ENCODE data around the gene IQCE.

The IQCE gene, protein sequence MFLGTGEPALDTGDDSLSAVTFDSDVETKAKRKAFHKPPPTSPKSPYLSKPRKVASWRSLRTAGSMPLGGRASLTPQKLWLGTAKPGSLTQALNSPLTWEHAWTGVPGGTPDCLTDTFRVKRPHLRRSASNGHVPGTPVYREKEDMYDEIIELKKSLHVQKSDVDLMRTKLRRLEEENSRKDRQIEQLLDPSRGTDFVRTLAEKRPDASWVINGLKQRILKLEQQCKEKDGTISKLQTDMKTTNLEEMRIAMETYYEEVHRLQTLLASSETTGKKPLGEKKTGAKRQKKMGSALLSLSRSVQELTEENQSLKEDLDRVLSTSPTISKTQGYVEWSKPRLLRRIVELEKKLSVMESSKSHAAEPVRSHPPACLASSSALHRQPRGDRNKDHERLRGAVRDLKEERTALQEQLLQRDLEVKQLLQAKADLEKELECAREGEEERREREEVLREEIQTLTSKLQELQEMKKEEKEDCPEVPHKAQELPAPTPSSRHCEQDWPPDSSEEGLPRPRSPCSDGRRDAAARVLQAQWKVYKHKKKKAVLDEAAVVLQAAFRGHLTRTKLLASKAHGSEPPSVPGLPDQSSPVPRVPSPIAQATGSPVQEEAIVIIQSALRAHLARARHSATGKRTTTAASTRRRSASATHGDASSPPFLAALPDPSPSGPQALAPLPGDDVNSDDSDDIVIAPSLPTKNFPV

DNA sequence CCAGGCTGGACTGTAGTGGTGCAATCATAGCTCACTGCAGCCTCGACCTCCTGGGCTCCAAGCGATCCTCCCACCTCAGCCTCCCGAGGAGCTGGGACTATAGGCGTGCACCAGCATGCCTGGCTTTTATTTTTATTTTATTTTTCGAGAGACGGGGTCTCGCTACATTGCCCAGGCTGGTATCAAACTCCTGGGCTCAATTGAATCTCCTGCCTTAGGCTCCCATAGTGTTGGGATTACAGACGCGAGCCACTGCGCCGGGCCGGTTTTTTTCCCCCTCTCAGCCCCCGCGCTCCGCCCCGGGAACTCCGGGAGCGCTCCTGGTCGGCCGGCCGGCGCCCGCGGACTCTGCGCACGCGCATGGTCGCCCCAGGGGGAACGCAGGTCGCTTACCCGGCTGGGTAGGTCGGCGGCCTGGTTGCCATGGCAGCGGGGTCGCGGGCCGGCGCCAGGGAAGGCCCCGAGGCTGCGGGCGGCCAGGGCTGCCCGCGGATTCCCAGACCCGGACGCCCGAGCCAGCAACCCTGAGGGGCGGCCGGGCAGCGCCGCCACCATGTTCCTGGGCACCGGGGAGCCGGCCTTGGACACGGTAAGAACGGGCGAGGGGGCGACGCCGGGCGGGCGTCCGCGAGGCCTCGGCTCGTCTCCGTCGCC is at the start of gene IQCE:
IQCE (plus strand) TSS at position 351 of the 654 bp plus-strand sequence; CDS start at position 554, 203 bp downstream.
- DNase-seq: peak; percentile 71 to 78

DNA sequence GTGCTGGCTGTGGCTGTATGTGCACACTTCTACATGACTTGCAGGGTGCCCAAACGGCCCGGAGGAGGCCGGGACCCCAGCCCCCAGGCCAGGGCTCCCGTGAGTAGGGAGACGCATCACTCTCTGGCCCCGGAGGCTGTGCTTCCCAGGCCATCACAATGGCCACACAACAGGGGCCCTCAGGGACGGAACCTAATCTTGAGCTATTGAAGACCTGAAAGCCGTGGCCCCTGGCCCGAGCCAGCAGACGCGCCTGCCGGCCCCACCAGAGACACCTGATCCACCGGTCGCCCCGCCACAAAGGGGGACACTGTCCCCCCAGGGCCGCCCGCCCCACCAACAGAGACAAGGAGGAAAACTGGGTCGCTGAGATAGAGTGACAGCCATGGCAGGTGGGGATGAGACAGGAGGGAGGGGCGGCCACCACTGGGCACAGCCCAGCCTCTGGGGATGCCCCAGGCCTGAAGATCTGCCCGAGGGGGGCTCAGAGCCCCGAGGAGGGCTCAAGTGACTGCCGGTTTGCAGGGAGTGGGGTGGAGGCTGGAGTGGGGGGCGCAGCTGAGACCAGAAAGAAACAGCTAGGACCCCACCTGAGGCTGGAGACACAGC is 49.4 kb upstream of the IQCE start:
- DNase-seq: no peak

DNA sequence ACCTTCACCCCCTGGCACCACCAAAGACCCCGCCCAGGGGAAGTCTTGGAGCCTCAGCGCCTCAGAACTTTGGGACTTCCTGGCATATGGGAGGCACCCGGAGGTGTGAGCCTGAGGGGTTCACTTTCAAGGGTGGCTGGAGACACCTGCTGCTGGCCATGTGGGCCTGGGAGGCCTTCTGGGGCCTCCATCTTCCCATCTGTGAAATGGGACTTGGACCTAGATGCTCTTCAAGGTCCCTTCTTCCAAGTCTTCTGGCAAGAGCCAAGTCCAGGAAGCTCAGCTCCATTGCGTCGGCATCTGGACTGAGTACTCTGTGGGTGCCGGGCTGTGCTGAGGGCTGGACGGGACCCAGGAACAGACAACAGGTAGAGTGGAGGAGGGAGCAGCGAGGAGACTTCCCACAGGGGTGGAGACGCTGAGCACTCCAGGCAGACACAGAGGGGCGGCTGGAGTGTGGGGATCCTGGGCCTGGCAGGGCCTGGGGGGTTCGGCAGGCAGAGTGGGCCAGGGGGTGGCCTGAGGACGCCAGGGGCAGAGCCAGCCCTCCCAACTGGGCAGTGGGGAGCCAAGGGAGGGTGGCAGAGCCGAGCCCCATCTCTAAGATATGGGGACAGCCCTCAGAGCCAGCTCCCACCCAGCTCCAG is 48.5 kb upstream of the IQCE start:
- DNase-seq: no peak

DNA sequence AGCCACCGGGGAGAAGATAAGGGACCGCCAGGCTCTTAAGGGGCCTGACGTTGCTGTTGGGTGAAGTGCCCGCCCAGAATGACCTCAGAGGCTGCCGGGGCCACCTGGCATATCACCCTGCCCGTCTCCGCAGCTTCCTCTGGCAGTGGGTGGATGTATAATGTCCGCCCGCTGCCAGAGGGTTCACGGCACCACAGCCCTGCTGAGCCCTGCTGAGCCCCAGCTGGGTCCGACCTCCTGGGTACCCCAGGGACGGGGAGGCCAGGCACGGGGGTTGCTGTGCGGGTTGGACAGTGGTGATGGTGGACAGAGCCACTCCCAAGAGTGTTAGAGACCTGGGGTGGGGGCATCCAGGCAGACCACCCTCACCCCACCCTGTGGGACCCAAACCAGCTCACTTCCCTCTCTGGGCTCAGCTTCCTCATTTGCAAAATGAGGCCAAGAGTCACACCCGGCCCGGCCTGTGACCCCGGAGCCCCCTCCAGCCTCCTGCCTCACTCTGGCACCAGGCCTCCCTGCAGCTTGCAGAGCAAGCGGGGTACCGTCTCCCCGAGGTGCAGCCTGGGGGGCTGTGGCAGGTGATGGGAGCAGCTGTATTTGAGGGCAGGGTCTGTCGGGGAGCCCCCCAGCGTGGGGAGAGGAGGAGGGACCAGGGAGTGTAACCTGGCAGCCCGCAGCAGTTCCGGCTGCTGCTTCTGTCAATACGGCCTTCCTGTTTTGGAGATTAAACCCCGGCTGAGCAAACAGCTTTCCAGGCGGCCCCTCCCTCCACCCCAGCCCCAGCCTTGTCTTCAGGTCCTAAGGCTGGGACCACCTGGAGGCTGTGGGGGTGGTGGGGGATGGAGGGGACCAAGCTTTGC is 47.6 kb upstream of the IQCE start:
- DNase-seq: peak in 1 of 2 experiments; percentile 22

DNA sequence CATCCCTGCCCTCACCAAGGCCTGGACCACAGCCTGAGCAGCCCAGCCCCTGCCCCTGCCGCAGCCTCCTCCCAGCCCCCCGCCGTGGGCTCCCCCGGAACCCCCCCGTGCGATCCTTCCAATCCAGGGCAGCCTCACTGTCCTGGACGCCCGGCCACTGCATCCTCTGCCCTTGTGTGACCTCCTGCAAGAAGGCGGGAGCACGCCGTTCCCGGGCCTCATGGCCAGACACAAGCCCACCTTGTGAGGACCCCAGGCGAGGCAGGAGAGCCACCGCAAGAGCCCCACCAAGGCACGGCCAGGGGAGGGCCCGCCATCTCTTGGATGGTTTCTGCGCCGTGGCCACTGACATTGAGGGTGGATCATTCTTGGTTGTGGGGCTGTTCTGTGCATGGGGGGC is 47.0 kb upstream of the IQCE start:
- no peak for DNase-seq

DNA sequence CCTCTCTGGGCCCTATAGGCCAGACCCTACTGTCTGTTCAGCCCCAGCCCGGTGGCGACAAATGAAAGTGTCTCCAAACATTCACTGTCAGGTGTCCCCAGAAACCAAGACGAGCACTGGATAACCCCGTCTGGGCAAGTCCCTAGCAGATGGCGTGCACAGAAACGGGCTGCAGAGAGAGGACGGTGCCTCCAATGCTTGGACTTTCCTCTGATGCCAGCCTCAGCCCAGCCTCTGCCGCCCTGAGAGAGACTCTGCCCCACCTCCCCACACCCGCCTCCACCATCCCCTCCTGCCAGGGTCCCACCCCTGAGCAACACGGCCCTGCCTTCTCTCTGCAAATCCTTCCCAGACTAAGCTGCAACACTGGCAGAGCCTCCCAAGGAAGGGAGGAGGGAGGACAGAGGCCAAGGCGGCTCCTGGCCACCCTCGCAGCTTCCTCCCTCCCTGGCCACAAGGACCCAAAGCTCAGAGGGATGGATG is 46.6 kb upstream of the IQCE start:
- peak in 1 of 2 experiments; percentile 52 for DNase-seq

DNA sequence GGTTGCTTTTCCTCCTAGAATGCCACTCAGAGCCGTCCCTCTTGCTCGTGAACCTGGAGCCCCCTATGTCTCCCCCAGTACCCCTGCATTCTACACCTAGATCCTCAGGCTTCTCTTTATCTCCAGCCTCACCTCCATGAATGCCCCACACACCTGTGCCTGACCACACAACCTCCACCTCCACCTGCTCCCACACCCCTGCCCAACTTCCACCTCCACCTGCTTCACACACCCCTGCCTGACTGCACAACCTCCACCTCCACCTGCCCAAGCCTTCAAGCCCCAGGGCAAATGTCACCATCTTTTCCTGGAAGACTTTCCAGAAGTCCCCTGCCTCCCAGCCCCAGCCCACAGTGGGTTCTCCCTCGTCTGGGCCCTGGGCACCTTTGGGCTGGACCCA is 46.1 kb upstream of the IQCE start:
- DNase-seq: no peak

DNA sequence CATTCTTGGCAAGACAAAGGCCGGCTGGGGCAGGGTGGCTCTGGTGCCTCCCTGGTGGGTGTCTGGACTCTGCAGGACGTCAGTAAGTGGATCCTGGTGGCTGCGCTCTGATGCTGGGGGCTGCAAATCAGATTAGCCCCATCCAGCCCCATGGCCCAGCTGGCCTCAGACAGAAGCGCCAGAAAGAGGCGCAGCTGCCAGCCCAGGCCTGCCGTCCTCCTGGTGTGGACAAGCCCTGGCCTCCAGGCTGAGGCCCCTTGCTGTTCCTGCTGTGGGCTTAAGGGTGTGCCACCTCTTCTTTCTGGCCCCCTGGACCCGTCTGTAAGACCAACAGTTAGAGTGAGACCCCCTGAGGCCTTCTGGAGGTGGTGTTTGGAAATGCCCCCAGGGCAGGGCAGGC is 45.1 kb upstream of the IQCE start:
- DNase-seq: peak; percentile 40 to 86

DNA sequence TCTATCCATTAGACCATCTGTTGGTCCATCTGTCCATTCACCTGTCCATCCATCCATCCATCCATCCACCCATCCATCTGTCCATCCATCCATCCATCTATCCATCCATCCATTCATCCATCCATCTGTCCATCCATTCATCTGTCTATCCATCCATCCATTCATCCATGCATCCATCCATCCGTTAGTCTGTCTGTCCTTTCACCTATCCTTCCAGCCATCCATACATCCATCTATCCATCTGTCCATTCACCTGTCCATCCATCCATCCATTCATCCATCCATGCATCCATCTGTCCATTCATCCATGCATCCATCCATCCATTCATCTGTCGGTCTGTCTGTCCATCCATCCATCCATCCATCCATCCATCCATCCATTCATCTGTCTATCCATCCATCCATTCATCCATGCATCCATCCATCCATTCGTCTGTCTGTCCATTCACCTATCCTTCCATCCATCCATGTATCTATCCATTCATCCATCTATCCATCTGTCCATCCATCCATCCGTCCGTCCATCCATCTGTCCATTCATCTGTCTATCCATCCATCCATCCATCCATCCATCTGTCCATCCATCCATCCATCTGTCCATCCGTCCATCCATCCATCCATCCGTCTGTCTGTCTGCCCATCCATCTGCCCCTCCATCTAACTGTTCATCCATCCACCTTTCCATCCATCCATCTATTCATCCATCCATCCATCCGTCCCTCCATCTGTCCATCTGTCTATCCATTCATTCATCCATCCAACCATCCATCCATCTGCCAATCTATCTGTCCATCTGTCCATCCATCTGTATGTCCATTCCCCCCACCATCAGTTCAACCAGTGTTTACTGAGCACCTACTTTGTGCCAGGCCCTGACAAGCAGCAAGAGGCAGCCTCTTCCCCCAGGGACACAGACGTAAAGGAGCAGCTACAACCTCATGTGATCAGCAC is 44.0 kb upstream of the IQCE start:
- DNase-seq: no peak

DNA sequence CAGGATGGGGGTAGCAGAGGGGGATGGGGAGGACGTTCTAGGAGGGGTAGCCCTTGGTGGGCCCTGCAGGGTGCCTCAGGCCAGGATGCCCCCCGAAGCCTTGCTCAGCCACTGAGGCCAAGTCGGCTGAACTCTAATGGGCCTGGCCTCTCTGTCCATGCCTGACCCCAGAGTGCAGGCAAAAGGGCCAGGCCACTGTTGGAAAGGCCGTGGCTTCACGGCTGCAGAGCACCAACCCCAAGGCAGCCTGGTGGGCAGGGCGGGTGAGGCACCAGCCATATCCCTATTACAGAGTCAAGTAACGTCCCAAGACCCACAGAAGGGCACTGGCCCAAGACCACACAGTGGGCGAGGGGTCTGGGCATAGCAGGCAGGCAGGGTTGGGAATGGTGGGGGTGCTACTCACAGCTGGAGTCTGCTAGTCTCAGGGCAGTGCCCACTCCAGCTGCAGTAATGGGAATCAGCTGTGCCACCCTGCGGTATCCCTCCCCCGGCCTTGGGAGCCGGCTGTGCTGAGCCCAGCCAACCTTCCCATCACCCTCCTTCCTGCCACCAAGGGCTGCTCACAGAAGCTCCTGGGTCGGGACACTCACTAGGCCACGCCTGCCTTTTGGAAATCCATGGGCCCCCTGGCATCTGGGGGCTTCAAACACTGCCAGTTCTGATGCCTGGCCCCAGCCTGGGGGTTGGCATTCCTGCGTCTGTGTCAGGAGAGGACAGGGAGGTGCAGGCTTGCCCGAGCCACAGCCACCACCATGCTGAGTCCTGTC is 43.2 kb upstream of the IQCE start:
- DNase-seq: no peak

DNA sequence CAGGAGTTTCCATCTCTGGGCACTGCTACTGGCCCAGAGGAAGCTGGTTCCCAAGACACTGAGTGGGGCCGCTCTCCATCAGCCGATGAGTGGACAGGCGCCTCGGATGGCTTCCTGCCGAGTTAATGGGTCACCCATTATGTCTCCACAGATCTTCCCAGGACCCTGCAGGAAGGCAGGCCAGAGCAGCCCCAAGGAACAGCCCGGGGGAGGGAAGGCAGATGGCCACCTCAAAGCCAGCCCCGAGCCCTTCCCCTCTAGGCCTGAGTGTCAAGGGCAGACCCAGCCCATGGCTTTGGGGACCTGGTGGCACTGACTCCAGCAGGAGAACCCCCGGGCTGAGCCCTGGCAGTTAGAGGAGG is 42.6 kb upstream of the IQCE start:
- no peak for DNase-seq

DNA sequence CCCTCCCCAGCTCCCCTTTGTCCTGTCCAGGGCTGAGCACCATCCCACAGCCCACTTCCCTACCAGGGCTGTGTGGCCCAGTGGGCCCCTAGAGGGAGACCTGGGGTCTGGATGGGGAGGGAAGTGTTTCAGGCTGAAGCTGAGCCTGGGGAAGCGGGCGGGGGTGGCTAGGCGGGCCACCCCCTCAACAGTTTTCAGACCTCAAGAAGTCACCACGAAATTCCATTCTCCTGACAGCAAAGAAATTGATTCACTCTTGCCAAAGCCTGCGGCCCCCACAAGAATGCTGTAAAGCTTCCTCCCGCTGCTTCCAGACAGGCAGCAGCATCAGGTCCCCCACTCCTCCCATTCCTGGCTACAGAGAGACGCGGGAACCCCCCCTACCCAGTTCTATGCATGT is 41.8 kb upstream of the IQCE start:
- DNase-seq: no peak

DNA sequence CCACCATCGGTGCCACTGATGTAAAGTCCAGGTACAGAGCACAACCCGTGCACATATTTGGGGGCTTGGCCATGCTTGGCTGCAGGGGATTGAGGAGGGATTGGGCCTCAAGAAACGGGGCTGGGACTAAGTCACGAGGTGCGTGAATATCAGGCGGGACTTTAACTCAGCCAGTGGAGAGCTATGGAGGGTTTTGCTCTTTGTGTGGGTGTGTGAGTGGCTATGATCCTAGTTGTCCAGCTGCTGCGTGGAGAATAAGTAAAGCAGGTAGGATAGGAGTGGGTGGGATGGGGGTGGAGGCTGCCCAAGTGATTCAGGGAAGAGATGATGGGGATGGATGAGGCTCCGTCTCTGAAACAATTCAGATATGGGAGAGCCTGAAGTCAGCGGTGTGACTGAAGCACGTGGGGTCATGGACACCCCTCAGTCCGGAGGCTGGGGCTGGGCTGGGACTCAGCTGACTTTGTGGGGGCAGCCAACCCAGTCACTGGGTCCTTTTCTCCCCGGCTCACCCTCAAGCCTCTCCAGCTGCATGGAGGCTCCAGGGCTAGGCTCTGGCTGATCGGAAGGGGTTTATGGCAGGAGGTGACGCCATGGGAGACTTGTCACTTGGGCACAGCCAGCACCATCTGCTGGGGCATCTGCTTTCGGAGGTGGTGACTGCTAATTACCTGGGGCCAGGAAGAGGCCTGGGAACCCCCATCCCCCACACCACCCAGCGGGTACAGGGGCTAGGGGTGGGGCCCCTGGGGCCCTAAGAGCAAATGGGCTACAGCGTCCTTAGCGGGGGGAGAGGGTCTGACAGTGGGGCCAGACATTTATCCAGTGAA is 40.9 kb upstream of the IQCE start:
- DNase-seq: peak; percentile 88 to 90

DNA sequence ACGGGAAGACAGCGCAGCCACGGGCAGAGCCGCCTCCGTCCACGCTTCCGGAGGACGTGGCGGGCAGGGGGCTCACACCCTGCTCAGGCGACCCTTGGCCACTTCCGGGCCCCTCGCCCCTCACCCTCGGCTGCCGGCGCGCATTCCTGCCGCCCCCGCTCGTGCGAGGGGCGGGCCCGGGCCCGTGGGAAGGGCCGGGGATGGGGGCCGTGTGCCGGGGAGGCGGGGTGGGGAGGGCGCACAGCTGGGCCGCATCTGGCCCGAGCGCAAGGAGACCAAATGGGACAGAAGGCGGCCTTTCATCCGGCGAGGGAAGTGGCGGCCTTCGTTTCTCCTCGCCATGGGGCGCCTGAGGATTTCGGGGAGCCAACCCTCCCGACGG is 40.1 kb upstream of the IQCE start:
- DNase-seq: no peak

DNA sequence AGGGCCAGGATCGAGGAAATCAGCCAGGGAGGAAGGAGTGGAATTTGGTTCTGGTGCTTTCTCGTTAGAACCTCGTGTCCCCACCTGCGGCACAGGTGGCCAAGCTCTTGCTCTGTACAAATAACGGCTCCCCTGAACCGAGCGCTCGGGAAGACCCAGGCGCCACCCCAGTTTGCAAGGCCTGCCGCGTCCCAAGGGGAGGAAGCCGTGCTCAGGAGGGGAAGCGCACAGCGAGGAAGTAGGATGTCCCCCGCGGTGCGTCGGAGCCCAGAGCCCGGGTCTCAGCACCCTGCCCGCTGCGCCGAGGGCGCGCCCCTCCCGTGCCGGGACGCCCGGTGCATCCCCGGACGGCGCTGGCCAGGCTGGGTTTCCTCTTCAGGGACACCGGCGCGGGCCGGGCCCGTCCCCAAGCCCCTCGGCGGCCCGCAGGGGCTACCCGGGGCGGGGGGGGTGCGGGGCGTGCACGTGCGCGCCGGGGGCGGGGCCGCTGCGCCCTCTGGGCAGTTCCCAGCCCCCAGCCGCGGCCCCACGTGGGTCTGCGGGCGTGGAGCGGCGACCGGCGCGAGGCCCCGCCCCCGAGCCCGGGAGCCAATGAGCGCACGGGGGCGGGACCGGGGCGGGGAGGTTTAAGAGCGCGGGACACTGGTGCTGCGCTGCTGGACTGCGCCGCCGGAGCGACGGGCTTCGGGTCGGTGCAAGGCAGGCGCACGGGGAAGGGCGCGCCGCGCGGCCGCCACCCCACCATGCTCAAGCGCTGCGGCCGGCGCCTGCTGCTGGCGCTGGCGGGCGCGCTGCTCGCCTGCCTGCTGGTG is 39.5 kb upstream of the IQCE start, which contains the start of gene LFNG:
LFNG (plus strand) TSS at position 656 of the 812 bp plus-strand sequence; CDS start at position 744, 88 bp downstream.
- DNase-seq: peak; percentile 68 to 87

DNA sequence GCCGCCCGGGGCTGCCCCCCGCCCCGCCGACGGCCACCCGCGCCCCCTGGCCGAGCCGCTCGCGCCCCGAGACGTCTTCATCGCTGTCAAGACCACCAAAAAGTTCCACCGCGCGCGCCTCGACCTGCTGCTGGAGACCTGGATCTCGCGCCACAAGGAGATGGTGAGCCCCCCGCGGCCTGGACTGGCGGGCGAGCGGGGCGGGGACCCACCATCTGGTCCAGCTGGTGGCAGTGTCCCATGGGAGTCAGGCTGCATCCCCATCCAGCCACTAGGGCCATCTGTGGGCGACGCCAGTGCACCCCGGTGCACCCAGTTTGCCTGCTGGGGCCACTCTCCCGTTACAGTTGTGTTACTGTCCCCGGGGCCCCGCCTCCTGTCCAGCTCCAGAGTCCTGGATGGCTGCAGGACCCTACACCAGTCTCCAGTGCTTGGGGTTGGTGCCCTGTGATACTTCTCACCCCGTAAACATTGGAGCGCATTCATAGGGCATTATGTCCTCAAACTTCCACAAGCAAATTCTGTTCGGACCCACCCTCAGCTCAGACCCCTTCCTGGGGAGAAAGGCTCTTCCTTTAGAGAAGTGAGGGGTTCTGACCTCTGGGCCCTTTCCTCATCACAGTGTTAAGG is 38.5 kb upstream of the IQCE start:
- peak; percentile 40 to 80 for DNase-seq

DNA sequence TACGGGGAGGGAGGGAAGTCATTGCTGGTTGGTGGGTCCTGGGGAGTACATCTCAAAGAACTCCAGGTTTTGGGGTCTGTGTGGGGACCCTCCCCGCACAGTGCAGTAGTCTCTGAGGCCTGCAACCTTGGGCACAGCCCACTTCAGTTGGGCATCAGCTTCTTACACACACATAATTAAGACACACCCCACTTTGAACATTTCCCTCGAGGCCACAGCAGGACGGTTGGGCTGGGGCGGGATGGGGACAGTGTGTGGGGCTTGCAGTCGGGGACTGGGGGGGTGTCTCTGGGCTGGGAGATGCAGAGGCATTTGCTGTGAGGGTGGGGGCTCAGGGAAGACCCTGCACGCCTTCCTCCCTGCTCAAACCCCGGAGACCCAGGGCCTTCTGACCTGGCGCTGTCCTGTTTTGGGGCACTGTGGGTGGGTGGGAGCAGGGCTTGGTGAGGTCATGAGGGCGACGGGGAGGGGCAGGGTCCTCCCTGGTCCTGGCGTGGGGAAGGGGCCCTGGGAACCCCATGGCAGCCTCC is 38.0 kb upstream of the IQCE start:
- no peak for DNase-seq

All from NCI-H524 (cell line).